GM12873 (cell line): ENCODE data around the gene TPRG1.

Experiments used
- TF ChIP-seq, protein P1 (sequence below): IDR thresholded peaks from 2 replicates; pipeline ENCODE4 v1.5.1; 2012; ENCODE audit warnings: low read depth, mild to moderate bottlenecking, moderate library complexity, low read length, control low read depth; ENCODE audit not compliant: insufficient read depth; ENCODE audit errors: missing control alignments

Gene TPRG1

GRCh38 chr3:189294649-189295048 is 122.9 kb downstream of the TPRG1 start:
- TF ChIP-seq, protein P1, sequence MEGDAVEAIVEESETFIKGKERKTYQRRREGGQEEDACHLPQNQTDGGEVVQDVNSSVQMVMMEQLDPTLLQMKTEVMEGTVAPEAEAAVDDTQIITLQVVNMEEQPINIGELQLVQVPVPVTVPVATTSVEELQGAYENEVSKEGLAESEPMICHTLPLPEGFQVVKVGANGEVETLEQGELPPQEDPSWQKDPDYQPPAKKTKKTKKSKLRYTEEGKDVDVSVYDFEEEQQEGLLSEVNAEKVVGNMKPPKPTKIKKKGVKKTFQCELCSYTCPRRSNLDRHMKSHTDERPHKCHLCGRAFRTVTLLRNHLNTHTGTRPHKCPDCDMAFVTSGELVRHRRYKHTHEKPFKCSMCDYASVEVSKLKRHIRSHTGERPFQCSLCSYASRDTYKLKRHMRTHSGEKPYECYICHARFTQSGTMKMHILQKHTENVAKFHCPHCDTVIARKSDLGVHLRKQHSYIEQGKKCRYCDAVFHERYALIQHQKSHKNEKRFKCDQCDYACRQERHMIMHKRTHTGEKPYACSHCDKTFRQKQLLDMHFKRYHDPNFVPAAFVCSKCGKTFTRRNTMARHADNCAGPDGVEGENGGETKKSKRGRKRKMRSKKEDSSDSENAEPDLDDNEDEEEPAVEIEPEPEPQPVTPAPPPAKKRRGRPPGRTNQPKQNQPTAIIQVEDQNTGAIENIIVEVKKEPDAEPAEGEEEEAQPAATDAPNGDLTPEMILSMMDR = no peak

GRCh38 chr3:189295089-189295488 is 123.3 kb downstream of the TPRG1 start:
- TF ChIP-seq, protein P1 = no peak

DNA sequence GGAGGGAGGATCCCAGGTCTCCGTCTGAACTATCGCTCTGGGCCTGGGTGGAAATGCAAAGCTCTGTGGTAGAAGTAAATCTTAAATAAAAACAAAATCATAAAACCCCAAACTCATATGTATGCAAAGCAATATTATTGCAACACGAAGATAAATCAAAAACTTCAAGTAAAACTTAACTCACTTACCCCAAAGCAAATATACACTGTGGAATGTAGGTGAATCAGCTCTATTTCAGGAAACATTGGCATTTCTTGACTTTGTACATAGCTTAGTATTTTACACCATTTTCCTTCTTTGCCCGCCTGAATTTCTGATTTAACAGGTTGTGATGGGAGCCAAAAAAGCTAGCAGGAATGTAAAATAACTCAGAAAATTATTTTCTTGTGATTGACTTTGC is 126.2 kb downstream of the TPRG1 start:
- TF ChIP-seq, protein P1 = no peak

GRCh38 chr3:189298469-189299375 is 127.0 kb downstream of the TPRG1 start:
- TF ChIP-seq, protein P1 = no peak

- TF ChIP-seq, protein P1 = no peak
These were observed 128.6 kb downstream of the TPRG1 start for GRCh38 chr3:189300345-189300744.

DNA sequence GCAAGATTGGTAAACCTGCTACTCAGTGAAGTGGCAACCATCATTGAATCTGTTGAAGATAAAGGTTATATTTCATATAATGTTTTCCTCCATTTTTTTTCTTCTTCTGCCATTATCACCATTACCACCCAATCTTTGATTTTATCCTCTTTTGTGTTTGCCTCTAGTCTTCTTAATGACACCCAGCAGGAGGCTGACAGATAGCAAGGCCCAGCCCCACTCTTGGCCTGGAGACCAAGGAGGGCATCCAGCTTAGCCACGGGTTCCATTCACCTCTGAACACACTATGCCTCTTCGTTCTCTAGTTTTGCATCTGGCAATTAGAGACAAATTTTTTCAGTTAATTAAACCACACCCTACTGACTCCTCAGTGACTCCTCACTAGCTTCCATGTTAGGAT is 129.7 kb downstream of the TPRG1 start:
- TF ChIP-seq, protein P1 = no peak

DNA sequence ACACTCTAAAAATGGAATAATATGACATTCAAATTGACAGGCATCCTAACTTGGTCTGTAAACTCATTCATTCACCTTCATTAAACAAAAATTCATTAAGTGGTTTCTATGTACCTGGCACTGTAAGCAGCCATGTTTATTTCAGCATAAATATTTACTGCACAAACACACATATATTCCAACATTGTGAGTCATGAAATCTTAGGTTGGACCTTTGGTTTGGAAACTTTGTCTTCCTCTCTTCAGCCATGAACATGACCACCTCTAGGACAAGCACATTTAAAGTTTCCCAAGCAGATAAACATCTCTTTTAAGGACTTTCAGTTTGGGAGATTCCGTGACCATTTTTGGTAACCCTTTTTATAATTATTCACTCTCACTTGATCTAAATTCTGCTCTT is 131.8 kb downstream of the TPRG1 start:
- TF ChIP-seq, protein P1 = no peak
